ENCODE results near the gene ZNF668.

DNA sequence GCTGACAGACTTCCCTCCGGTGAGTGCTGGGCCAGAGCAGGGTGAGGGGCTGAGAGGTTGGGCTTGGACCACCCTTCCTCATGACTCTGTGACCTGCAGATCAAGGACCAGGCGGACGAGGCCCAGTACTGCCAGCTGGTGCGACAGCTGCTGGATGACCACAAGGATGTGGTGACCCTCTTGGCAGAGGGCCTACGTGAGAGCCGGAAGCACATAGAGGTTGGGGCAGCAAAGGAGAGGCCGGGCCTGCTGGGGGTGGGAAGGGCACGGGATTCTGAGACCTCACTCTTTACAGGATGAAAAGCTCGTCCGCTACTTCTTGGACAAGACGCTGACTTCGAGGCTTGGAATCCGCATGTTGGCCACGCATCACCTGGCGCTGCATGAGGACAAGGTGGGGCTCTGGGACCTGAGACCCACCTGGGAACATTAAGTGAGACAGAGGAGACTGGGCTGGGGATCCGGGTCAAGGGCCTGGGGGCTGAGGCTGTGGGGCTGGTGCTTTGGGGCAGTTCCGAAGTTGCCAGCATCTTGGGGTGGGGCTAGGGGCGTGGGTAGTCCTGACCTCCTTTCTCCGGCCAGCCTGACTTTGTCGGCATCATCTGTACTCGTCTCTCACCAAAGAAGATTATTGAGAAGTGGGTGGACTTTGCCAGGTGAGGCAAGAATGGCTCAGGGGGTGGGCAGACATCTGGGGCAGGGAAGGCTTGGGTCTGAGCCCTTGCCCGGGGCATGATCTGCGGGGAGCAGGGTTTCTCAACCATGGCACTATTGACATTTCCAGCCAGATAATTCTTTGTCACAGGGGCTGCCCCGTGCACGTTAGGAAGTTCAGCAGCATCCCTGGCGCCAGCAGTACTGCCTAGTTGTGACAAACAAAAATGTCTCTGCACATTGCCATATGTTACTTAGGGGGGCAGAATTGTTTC lies 36.3 kb upstream of the ZNF668 start:
- TF ChIP-seq POLR2A (IDR thresholded peaks at IDR 0.05) (no peak), CTCF (IDR thresholded peaks at IDR 0.05) (no peak)
